NCI-H2107 treated with DMSO at 0.1 percent for 48 hours (cell line): ENCODE results near the gene ZSWIM2.
"Not testable (repeated sequence)": the region's sequence is repeated elsewhere in the genome, so short reads cannot be mapped to it uniquely, and the experiment has no call there.

Experiments
- DNase-seq: peaks from one replicate; lab custom pipeline; 2025; ENCODE audit not compliant: unreplicated experiment; lab: John Stamatoyannopoulos, UW

Gene ZSWIM2

GRCh38 chr2:186848873-186849578, at the start of gene ZSWIM2:
Gene ZSWIM2, minus strand, starts transcription at chr2:186849170. Its CDS starts 40 bp downstream, at chr2:186849130.
- DNase-seq, result peak; percentile 44

- DNase-seq, result not testable (repeated sequence)
These were observed 47.2 kb upstream of the ZSWIM2 start for GRCh38 chr2:186896220-186896619.

GRCh38 chr2:186895451-186895850, 46.5 kb upstream of the ZSWIM2 start:
- no peak for DNase-seq

GRCh38 chr2:186894478-186894877, 45.5 kb upstream of the ZSWIM2 start:
- no peak for DNase-seq

GRCh38 chr2:186892821-186893220, 43.9 kb upstream of the ZSWIM2 start:
- no peak for DNase-seq

- DNase-seq, result no peak
These were observed 42.2 kb upstream of the ZSWIM2 start for GRCh38 chr2:186891185-186891621.

GRCh38 chr2:186889101-186889879, 40.3 kb upstream of the ZSWIM2 start:
- no peak for DNase-seq

GRCh38 chr2:186887107-186888090, 38.4 kb upstream of the ZSWIM2 start:
- DNase-seq, result no peak

GRCh38 chr2:186884587-186884986, 35.6 kb upstream of the ZSWIM2 start:
- DNase-seq, result no peak

GRCh38 chr2:186883666-186884065, 34.7 kb upstream of the ZSWIM2 start:
- DNase-seq, result no peak

GRCh38 chr2:186882511-186883071, 33.6 kb upstream of the ZSWIM2 start:
- no peak for DNase-seq

GRCh38 chr2:186881660-186882059, 32.7 kb upstream of the ZSWIM2 start:
- no peak for DNase-seq

GRCh38 chr2:186879312-186879711, 30.3 kb upstream of the ZSWIM2 start:
- no peak for DNase-seq

GRCh38 chr2:186874713-186875112, 25.7 kb upstream of the ZSWIM2 start:
- DNase-seq, result no peak

GRCh38 chr2:186871881-186872280, 22.9 kb upstream of the ZSWIM2 start:
- no peak for DNase-seq

GRCh38 chr2:186868344-186868743, 19.4 kb upstream of the ZSWIM2 start:
- DNase-seq, result no peak

- no peak for DNase-seq
These were observed 14.1 kb upstream of the ZSWIM2 start for GRCh38 chr2:186862869-186863709.

- no peak for DNase-seq
These were observed 6.2 kb upstream of the ZSWIM2 start for GRCh38 chr2:186855216-186855615.

- DNase-seq, result no peak
These were observed 5.0 kb upstream of the ZSWIM2 start for GRCh38 chr2:186853951-186854350.

GRCh38 chr2:186852508-186852907, 3.5 kb upstream of the ZSWIM2 start:
- DNase-seq, result peak; percentile 70
